Measurements from ENCODE around the gene LRIT2. TPM values are rescaled to one million over a fixed set of nuclear protein-coding genes. Genes with fewer than 3 reads are reported as not detected.

The LRIT2 gene
- total RNA-seq, 1 experiment from 2014 or later, result not detected

DNA sequence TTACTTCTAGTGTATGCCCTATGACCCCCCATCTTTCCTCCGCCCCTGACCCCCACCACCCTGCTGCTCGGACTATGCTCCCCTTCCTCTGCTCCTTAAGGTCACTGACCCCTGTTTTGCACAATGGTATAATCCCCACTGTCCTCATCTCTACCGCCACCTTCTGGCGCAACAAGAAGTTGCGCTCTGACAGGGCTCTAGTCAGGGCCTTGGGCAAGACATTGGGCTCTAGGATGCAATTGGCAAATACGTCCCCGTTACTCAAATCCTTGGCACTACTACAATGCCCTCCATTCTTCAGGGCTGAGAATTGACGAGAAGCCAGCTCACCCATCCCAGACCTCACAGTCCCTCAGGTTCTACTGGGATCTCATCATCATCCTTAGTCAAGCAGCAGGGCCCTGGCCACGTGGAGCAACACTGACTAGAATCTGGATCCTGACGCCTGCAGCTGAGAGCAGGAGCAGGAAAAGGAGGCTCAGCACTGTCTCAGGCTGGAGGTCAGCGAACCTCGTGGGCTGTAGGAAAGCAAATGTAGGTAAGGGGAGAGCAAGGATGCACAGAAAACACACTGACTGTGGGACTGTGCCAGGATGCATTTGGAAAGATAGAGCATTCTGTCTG, 10.6 kb downstream of the LRIT2 start:
- H3K9ac ChIP-seq (ENCODE audit: low read length), result no peak overlapping the region
- H3F3A ChIP-seq (ENCODE audit: low read length, unreplicated experiment), result no peaks in the 10 kb centered on the region
- no peaks in the 10 kb centered on the region for H4K20me1 ChIP-seq (ENCODE audit: low read length)
- no peak overlapping the region for H2AFZ ChIP-seq (ENCODE audit: low read length)
- H3K79me2 ChIP-seq (ENCODE audit: low read length), result no peaks in the 10 kb centered on the region
- ATAC-seq (no peak), DNase-seq (peak; percentile 14)
- ChIA-PET POLR2A (ENCODE audit: unreplicated experiment) (no interaction called here), CTCF (no interaction called here)
- H3K9me2 ChIP-seq (replicated peaks; ENCODE audit: low read length), result no peaks in the 10 kb centered on the region
- no peaks in the 10 kb centered on the region for H3K4me1 ChIP-seq (ENCODE audit: insufficient read depth, low read length)
- no TSS peak for BruUV-seq (replicated peaks)
- no peak for TF ChIP-seq EZH2phosphoT487 (IDR thresholded peaks at IDR 0.05; ENCODE audit: borderline replicate concordance, low read length)
- TF ChIP-seq, protein P1, sequence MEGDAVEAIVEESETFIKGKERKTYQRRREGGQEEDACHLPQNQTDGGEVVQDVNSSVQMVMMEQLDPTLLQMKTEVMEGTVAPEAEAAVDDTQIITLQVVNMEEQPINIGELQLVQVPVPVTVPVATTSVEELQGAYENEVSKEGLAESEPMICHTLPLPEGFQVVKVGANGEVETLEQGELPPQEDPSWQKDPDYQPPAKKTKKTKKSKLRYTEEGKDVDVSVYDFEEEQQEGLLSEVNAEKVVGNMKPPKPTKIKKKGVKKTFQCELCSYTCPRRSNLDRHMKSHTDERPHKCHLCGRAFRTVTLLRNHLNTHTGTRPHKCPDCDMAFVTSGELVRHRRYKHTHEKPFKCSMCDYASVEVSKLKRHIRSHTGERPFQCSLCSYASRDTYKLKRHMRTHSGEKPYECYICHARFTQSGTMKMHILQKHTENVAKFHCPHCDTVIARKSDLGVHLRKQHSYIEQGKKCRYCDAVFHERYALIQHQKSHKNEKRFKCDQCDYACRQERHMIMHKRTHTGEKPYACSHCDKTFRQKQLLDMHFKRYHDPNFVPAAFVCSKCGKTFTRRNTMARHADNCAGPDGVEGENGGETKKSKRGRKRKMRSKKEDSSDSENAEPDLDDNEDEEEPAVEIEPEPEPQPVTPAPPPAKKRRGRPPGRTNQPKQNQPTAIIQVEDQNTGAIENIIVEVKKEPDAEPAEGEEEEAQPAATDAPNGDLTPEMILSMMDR (conservative IDR thresholded peaks at IDR 0.05; ENCODE audit: low read depth, low read length), result peak; percentile 46
- no peak overlapping the region for H3K27ac ChIP-seq (ENCODE audit: low read length)
- no peaks in the 10 kb centered on the region for H3K9me3 ChIP-seq (ENCODE audit: low read length)
- no peaks in the 10 kb centered on the region for H3K36me3 ChIP-seq (ENCODE audit: low read depth, low read length)
- no peak overlapping the region for H3K4me3 ChIP-seq (ENCODE audit: low read length)
- peaks cover 12% of the 10 kb centered on the region for H3K27me3 ChIP-seq (ENCODE audit: low read length)
- no peak overlapping the region for H3K4me2 ChIP-seq (ENCODE audit: low read length)
- intact Hi-C loops (cut with micrococcal nuclease), result no loop called here

DNA sequence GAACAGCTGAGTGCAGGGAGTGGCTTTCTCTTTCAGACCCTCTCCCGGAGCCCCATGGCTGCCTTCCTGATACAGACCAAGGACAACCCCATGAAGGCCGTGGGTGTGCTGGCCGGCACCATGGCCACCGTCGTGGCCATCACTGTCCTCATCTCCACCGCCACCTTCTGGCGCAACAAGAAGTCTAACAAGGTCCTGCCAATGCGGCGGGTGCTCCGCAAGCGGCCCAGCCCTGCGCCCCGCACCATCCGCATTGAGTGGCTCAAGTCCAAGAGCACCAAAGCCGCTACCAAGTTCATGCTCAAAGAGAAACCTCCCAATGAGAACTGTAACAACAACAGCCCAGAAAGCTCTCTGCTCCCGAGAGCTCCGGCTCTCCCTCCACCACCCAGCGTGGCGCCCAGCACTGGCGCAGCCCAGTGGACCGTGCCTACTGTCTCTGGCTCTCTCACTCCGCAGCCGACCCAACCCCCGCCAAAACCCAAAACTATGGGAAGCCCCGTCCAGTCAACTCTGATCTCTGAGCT, 11.2 kb downstream of the LRIT2 start:
- H3F3A ChIP-seq (ENCODE audit: low read length, unreplicated experiment), result no peaks in the 10 kb centered on the region
- H2AFZ ChIP-seq (ENCODE audit: low read length), result no peak overlapping the region
- H3K27ac ChIP-seq (ENCODE audit: low read length), result no peak overlapping the region
- ATAC-seq (no peak), DNase-seq (no peak)
- BruUV-seq (replicated peaks), result no TSS peak
- ChIA-PET POLR2A (ENCODE audit: unreplicated experiment) (no interaction called here), CTCF (no interaction called here)
- no peak overlapping the region for H3K9ac ChIP-seq (ENCODE audit: low read length)
- H4K20me1 ChIP-seq (ENCODE audit: low read length), result no peaks in the 10 kb centered on the region
- H3K4me1 ChIP-seq (ENCODE audit: insufficient read depth, low read length), result no peaks in the 10 kb centered on the region
- no peak overlapping the region for H3K4me3 ChIP-seq (ENCODE audit: low read length)
- no peaks in the 10 kb centered on the region for H3K9me3 ChIP-seq (ENCODE audit: low read length)
- H3K36me3 ChIP-seq (ENCODE audit: low read depth, low read length), result no peaks in the 10 kb centered on the region
- intact Hi-C loops (cut with micrococcal nuclease), result no loop called here
- peaks cover 12% of the 10 kb centered on the region for H3K27me3 ChIP-seq (ENCODE audit: low read length)
- H3K9me2 ChIP-seq (replicated peaks; ENCODE audit: low read length), result no peaks in the 10 kb centered on the region
- TF ChIP-seq EZH2phosphoT487 (IDR thresholded peaks at IDR 0.05; ENCODE audit: borderline replicate concordance, low read length) (no peak), EZH2 (IDR thresholded peaks at IDR 0.05; ENCODE audit: low read length, unreplicated experiment) (no peak)
- TF ChIP-seq, protein P1 (conservative IDR thresholded peaks at IDR 0.05; ENCODE audit: low read depth, low read length), result no peak
- H3K4me2 ChIP-seq (ENCODE audit: low read length), result no peak overlapping the region
- H3K79me2 ChIP-seq (ENCODE audit: low read length), result no peaks in the 10 kb centered on the region

DNA sequence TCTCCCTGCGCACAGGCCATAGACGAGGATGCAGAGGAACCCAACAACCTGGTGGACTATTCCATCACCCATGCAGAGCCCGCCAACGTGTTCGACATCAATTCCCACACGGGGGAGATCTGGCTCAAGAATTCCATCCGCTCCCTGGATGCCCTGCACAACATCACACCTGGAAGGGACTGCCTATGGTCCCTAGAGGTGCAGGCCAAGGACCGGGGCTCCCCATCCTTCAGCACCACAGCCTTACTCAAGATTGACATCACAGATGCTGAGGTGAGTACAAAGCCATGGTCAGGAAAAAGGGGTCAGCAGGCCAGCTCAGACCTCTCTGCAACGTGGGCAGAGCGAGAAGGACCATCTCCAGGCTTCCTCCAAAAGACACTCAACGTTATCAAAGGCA, 12.3 kb downstream of the LRIT2 start:
- no peaks in the 10 kb centered on the region for H3F3A ChIP-seq (ENCODE audit: low read length, unreplicated experiment)
- no peak overlapping the region for H3K9ac ChIP-seq (ENCODE audit: low read length)
- H2AFZ ChIP-seq (ENCODE audit: low read length), result no peak overlapping the region
- ATAC-seq (no peak), DNase-seq (no peak)
- no peak for TF ChIP-seq EZH2phosphoT487 (IDR thresholded peaks at IDR 0.05; ENCODE audit: borderline replicate concordance, low read length)
- no peak for TF ChIP-seq EZH2 (IDR thresholded peaks at IDR 0.05; ENCODE audit: low read length, unreplicated experiment)
- TF ChIP-seq, protein P1 (conservative IDR thresholded peaks at IDR 0.05; ENCODE audit: low read depth, low read length), result no peak
- no peaks in the 10 kb centered on the region for H3K36me3 ChIP-seq (ENCODE audit: low read depth, low read length)
- ChIA-PET CTCF (no interaction called here), POLR2A (ENCODE audit: unreplicated experiment) (no interaction called here)
- no peaks in the 10 kb centered on the region for H3K79me2 ChIP-seq (ENCODE audit: low read length)
- no peaks in the 10 kb centered on the region for H3K9me2 ChIP-seq (replicated peaks; ENCODE audit: low read length)
- no peak overlapping the region for H3K27ac ChIP-seq (ENCODE audit: low read length)
- H4K20me1 ChIP-seq (ENCODE audit: low read length), result no peaks in the 10 kb centered on the region
- H3K4me1 ChIP-seq (ENCODE audit: insufficient read depth, low read length), result no peaks in the 10 kb centered on the region
- intact Hi-C loops (cut with micrococcal nuclease), result no loop called here
- no peaks in the 10 kb centered on the region for H3K9me3 ChIP-seq (ENCODE audit: low read length)
- H3K27me3 ChIP-seq (ENCODE audit: low read length), result peaks cover 15% of the 10 kb centered on the region
- no TSS peak for BruUV-seq (replicated peaks)
- H3K4me2 ChIP-seq (ENCODE audit: low read length), result no peak overlapping the region
- no peak overlapping the region for H3K4me3 ChIP-seq (ENCODE audit: low read length)

Measured in PC-3 (cell line).